Neural progenitor cell (in vitro differentiated cells): ENCODE measurements around the gene ARID5A. TPM values are rescaled to one million over a fixed set of nuclear protein-coding genes. Genes with fewer than 3 reads are reported as not detected.

Source experiments
- DNase-seq: peaks from one replicate; pipeline ENCODE4 v3.0.0-alpha.2; 2016; ENCODE audit warnings: low spot score
- H2AFZ ChIP-seq: fragments of 200-600 bp; sonication (generic); replicated peaks from 2 replicates; pipeline ENCODE4 v1.6.1; 2016; ENCODE audit warnings: antibody characterized with exemption
- H3F3A ChIP-seq: fragments of 200-600 bp; sonication (generic); 2 replicates; pipeline ENCODE4 v1.6.1; 2016; ENCODE audit warnings: antibody characterized with exemption, low read depth
- H3K27ac ChIP-seq: fragments of 200-600 bp; sonication (generic); 2 replicates; pipeline ENCODE4 v1.5.1; 2016; ENCODE audit warnings: mild to moderate bottlenecking
- H3K27me3 ChIP-seq: fragments of 200-600 bp; sonication (generic); 2 replicates; pipeline ENCODE4 v1.6.1; 2016; ENCODE audit warnings: mild to moderate bottlenecking, moderate library complexity
- H3K36me3 ChIP-seq: fragments of 200-600 bp; sonication (generic); 2 replicates; pipeline ENCODE4 v1.5.1; 2016
- H3K4me1 ChIP-seq: fragments of 200-600 bp; sonication (generic); 2 replicates; pipeline ENCODE4 v1.6.1; 2016; ENCODE audit warnings: mixed run types
- H3K4me2 ChIP-seq: fragments of 200-600 bp; sonication (generic); 2 replicates; pipeline ENCODE4 v1.6.1; 2016
- H3K4me3 ChIP-seq: fragments of 200-600 bp; sonication (generic); 2 replicates; pipeline ENCODE4 v1.5.1; 2016
- H3K79me2 ChIP-seq: fragments of 200-600 bp; sonication (generic); 2 replicates; pipeline ENCODE4 v1.6.1; 2016; ENCODE audit warnings: low read depth
- H3K9ac ChIP-seq: fragments of 200-600 bp; sonication (generic); 2 replicates; pipeline ENCODE4 v1.6.1; 2016
- H3K9me3 ChIP-seq: fragments of 200-600 bp; sonication (generic); 2 replicates; pipeline ENCODE4 v1.5.1; 2016; ENCODE audit warnings: low read depth
- H4K20me1 ChIP-seq: fragments of 200-600 bp; sonication (generic); 2 replicates; pipeline ENCODE4 v1.6.1; 2016; ENCODE audit warnings: low read depth
- H3K27ac Mint-ChIP-seq: 3 replicates; pipeline ENCODE4 v1.8.0; 2021; ENCODE audit warnings: mixed read lengths
- H3K27me3 Mint-ChIP-seq: 2 replicates; pipeline ENCODE4 v1.8.0; 2022; ENCODE audit warnings: low read depth, mild to moderate bottlenecking, inconsistent platforms, moderate library complexity, mixed read lengths; ENCODE audit not compliant: insufficient read depth
- H3K36me3 Mint-ChIP-seq: 3 replicates; pipeline ENCODE4 v1.8.0; 2021; ENCODE audit warnings: mixed read lengths
- H3K4me1 Mint-ChIP-seq: 3 replicates; pipeline ENCODE4 v1.8.0; 2021; ENCODE audit warnings: mixed read lengths
- H3K4me3 Mint-ChIP-seq: 3 replicates; pipeline ENCODE4 v1.8.0; 2021; ENCODE audit warnings: mild to moderate bottlenecking, moderate library complexity, mixed read lengths
- H3K9me3 Mint-ChIP-seq: 3 replicates; pipeline ENCODE4 v1.8.0; 2020; ENCODE audit warnings: mixed read lengths
- CTCF ChIP-seq: fragments of 200-600 bp; sonication (generic); IDR thresholded peaks from 2 replicates; pipeline ENCODE4 v1.5.1; 2017; ENCODE audit warnings: antibody characterized with exemption, mild to moderate bottlenecking
- EZH2 ChIP-seq: fragments of 200-600 bp; sonication (generic); IDR thresholded peaks from 2 replicates; pipeline ENCODE4 v1.6.1; 2017; ENCODE audit warnings: antibody characterized with exemption, mild to moderate bottlenecking, moderate library complexity
- EZH2phosphoT487 ChIP-seq: fragments of 200-600 bp; sonication (generic); IDR thresholded peaks from 2 replicates; pipeline ENCODE4 v1.6.1; 2017; ENCODE audit warnings: antibody characterized with exemption
- total RNA-seq: library from RNA; depleted of rRNA; stranded (reverse); fragments of >200 nt; gene quantifications from 2 replicates; pipeline ENCODE4 v1.2.3, GENCODE V29; 2015; ENCODE audit warnings: low replicate concordance

ARID5A gene
- total RNA-seq, 1 donor from 2014 or later, result 0.75 TPM

- H3K4me1 Mint-ChIP-seq, result peaks cover 3% of the 10 kb centered on the region
- no peak overlapping the region for H3K27ac Mint-ChIP-seq
- peaks cover 23% of the 10 kb centered on the region for H3K9me3 Mint-ChIP-seq
- no peak overlapping the region for H3K9ac ChIP-seq
- H3K36me3 ChIP-seq, result no peaks in the 10 kb centered on the region
- H3F3A ChIP-seq, result no peaks in the 10 kb centered on the region
- H3K4me2 ChIP-seq, result no peak overlapping the region
- no peak overlapping the region for H3K4me3 ChIP-seq
- peaks cover 6% of the 10 kb centered on the region for H3K9me3 ChIP-seq
- no peak overlapping the region for H3K27ac ChIP-seq
- no peak for TF ChIP-seq CTCF
- TF ChIP-seq EZH2, result no peak
- TF ChIP-seq EZH2phosphoT487, result no peak
- peaks cover 20% of the 10 kb centered on the region for H3K27me3 ChIP-seq
- peaks cover 4% of the 10 kb centered on the region for H3K27me3 Mint-ChIP-seq
- DNase-seq, result no peak
- no peaks in the 10 kb centered on the region for H4K20me1 ChIP-seq
- H3K79me2 ChIP-seq, result no peaks in the 10 kb centered on the region
- no peak overlapping the region for H2AFZ ChIP-seq
- no peak overlapping the region for H3K4me3 Mint-ChIP-seq
- no peaks in the 10 kb centered on the region for H3K4me1 ChIP-seq
- H3K36me3 Mint-ChIP-seq, result no peaks in the 10 kb centered on the region
Observed at GRCh38 chr2:96514521-96514920, 22.0 kb upstream of the ARID5A start.

GRCh38 chr2:96517079-96517478, 19.5 kb upstream of the ARID5A start:
- H3K9me3 Mint-ChIP-seq, result peaks cover 23% of the 10 kb centered on the region
- no peaks in the 10 kb centered on the region for H3K4me1 ChIP-seq
- H3K27me3 Mint-ChIP-seq, result no peaks in the 10 kb centered on the region
- no peak overlapping the region for H3K4me3 Mint-ChIP-seq
- no peak overlapping the region for H3K4me3 ChIP-seq
- H3K9me3 ChIP-seq, result peaks cover 6% of the 10 kb centered on the region
- no peak for DNase-seq
- no peaks in the 10 kb centered on the region for H3K36me3 Mint-ChIP-seq
- no peak for TF ChIP-seq EZH2phosphoT487
- no peak for TF ChIP-seq EZH2
- TF ChIP-seq CTCF, result no peak
- peaks cover 6% of the 10 kb centered on the region for H3K4me1 Mint-ChIP-seq
- no peaks in the 10 kb centered on the region for H3K36me3 ChIP-seq
- H3K27ac ChIP-seq, result no peak overlapping the region
- H3F3A ChIP-seq, result no peaks in the 10 kb centered on the region
- no peaks in the 10 kb centered on the region for H4K20me1 ChIP-seq
- no peaks in the 10 kb centered on the region for H3K79me2 ChIP-seq
- H3K4me2 ChIP-seq, result no peak overlapping the region
- no peak overlapping the region for H2AFZ ChIP-seq
- no peak overlapping the region for H3K9ac ChIP-seq
- H3K27ac Mint-ChIP-seq, result no peak overlapping the region
- no peaks in the 10 kb centered on the region for H3K27me3 ChIP-seq

- Mint-ChIP-seq H3K27ac (no peak overlapping the region), H3K36me3 (no peaks in the 10 kb centered on the region), H3K4me1 (peaks cover 17% of the 10 kb centered on the region), H3K9me3 (peaks cover 23% of the 10 kb centered on the region), H3K27me3 (no peaks in the 10 kb centered on the region), H3K4me3 (no peak overlapping the region)
- peaks cover 7% of the 10 kb centered on the region for H3K27me3 ChIP-seq
- TF ChIP-seq EZH2phosphoT487 (no peak), EZH2 (no peak), CTCF (no peak)
- H3K27ac ChIP-seq, result no peak overlapping the region
- H3K4me3 ChIP-seq, result no peak overlapping the region
- H3K79me2 ChIP-seq, result no peaks in the 10 kb centered on the region
- H3K4me2 ChIP-seq, result no peak overlapping the region
- no peaks in the 10 kb centered on the region for H3F3A ChIP-seq
- no peaks in the 10 kb centered on the region for H4K20me1 ChIP-seq
- no peaks in the 10 kb centered on the region for H3K4me1 ChIP-seq
- H2AFZ ChIP-seq, result no peak overlapping the region
- H3K9me3 ChIP-seq, result peaks cover 6% of the 10 kb centered on the region
- H3K36me3 ChIP-seq, result no peaks in the 10 kb centered on the region
- no peak overlapping the region for H3K9ac ChIP-seq
- no peak for DNase-seq
Observed at GRCh38 chr2:96520231-96520630, 16.3 kb upstream of the ARID5A start.
